Activated CD8-positive, alpha-beta memory T cell treated with anti-CD3 and anti-CD28 coated beads, Interleukin-2, amount 50 U/mL, for 48 hours (primary cell): ENCODE results near the gene CTIF.

Experiments
- DNase-seq: peaks from one replicate; pipeline ENCODE4 v3.0.0-alpha.2; 2020

Gene CTIF

GRCh38 chr18:48811977-48812451 is 273.2 kb downstream of the CTIF start:
- peak; percentile 22 for DNase-seq

- DNase-seq, result no peak
These were observed 274.5 kb downstream of the CTIF start for GRCh38 chr18:48813321-48813720.

- DNase-seq, result peak; percentile 49
These were observed 275.1 kb downstream of the CTIF start for GRCh38 chr18:48813833-48814489.

- DNase-seq, result peak; percentile 50
These were observed 275.8 kb downstream of the CTIF start for GRCh38 chr18:48814490-48815178.

- peak; percentile 25 for DNase-seq
These were observed 276.3 kb downstream of the CTIF start for GRCh38 chr18:48815179-48815515.

GRCh38 chr18:48815581-48816324 is 276.9 kb downstream of the CTIF start:
- peak; percentile 47 for DNase-seq

GRCh38 chr18:48816554-48816953 is 277.7 kb downstream of the CTIF start:
- peak; percentile 48 for DNase-seq

- peak; percentile 32 for DNase-seq
These were observed 278.2 kb downstream of the CTIF start for GRCh38 chr18:48817021-48817461.

- peak; percentile 40 for DNase-seq
These were observed 279.8 kb downstream of the CTIF start for GRCh38 chr18:48818329-48819254.

GRCh38 chr18:48819276-48819675 is 280.4 kb downstream of the CTIF start:
- DNase-seq, result peak; percentile 42

- peak; percentile 34 for DNase-seq
These were observed 281.1 kb downstream of the CTIF start for GRCh38 chr18:48819781-48820482.

GRCh38 chr18:48820483-48821250 is 281.8 kb downstream of the CTIF start:
- DNase-seq, result peak; percentile 57

- no peak for DNase-seq
These were observed 282.4 kb downstream of the CTIF start for GRCh38 chr18:48821251-48821590.

GRCh38 chr18:48821845-48822244 is 283.0 kb downstream of the CTIF start:
- no peak for DNase-seq

- no peak for DNase-seq
These were observed 285.6 kb downstream of the CTIF start for GRCh38 chr18:48824231-48824970.

GRCh38 chr18:48825101-48825745 is 286.4 kb downstream of the CTIF start:
- peak; percentile 37 for DNase-seq

- peak; percentile 23 for DNase-seq
These were observed 287.4 kb downstream of the CTIF start for GRCh38 chr18:48826271-48826670.

GRCh38 chr18:48826806-48827205 is 288.0 kb downstream of the CTIF start:
- DNase-seq, result peak; percentile 28

GRCh38 chr18:48827291-48828193 is 288.7 kb downstream of the CTIF start:
- DNase-seq, result peak; percentile 34
